ENCODE data around the gene GRM7. TPM values are rescaled to one million over a fixed set of nuclear protein-coding genes. Genes with fewer than 3 reads are reported as not detected.

GRM7 gene
- polyA plus RNA-seq, 3 donors = not detected

GRCh38 chr3:7249493-7250076, 388.7 kb downstream of the GRM7 start:
- intact Hi-C loops (cut with micrococcal nuclease) = no loop called here
- H3K4me3 Mint-ChIP-seq = no peak overlapping the region
- no peak for TF ChIP-seq CTCF (IDR thresholded peaks at IDR 0.05)
- H3K27ac Mint-ChIP-seq = no peak overlapping the region
- Histone ChIP-seq H3K4me1 (ENCODE audit: control insufficient read depth in 1 of 2, insufficient read depth in 2 of 2, low read length in 2 of 2) (no peaks in the 10 kb centered on the region), H3K9me3 (replicated peaks in 1 of 2; ENCODE audit: control insufficient read depth in 1 of 2, insufficient read depth in 1 of 2, low read length in 2 of 2) (peaks cover 0 to 3% of the 10 kb centered on the region in 2 donors), H3K36me3 (replicated peaks in 1 of 2; ENCODE audit: control insufficient read depth in 1 of 2, insufficient read depth in 2 of 2, low read length in 2 of 2) (no peaks in the 10 kb centered on the region), H3K4me3 (replicated peaks in 1 of 3; ENCODE audit: low read depth in 2 of 3, low read length in 3 of 3) (no peak overlapping the region), H3K27me3 (ENCODE audit: control insufficient read depth in 2 of 2, insufficient read depth in 2 of 2, low read length in 2 of 2) (no peaks in the 10 kb centered on the region), H3K27ac (ENCODE audit: low read depth in 1 of 2, low read length in 2 of 2) (no peak overlapping the region), H3K9ac (ENCODE audit: insufficient read depth, low read length, poor library complexity, severe bottlenecking) (no peak overlapping the region), H4K20me1 (ENCODE audit: insufficient read depth, low read length) (no peaks in the 10 kb centered on the region), H2AFZ (ENCODE audit: insufficient read depth, low read depth, low read length, poor library complexity, severe bottlenecking) (no peak overlapping the region), H3K79me2 (ENCODE audit: insufficient read depth, low read length) (no peaks in the 10 kb centered on the region), H3K4me2 (replicated peaks; ENCODE audit: extremely low read depth, low read length, poor library complexity, severe bottlenecking) (no peak overlapping the region)
- WGBS (ENCODE audit: insufficient coverage) = 89% methylated on average over 1 of the region's 5 CpGs
- no peak for DNase-seq
- H3K4me1 Mint-ChIP-seq = no peaks in the 10 kb centered on the region
- peaks cover 0 to 7% (median 3%) of the 10 kb centered on the region in 7 donors for H3K9me3 Mint-ChIP-seq
- H3K36me3 Mint-ChIP-seq = no peaks in the 10 kb centered on the region
- peaks cover 0 to 2% (median 2%) of the 10 kb centered on the region in 3 donors for H3K27me3 Mint-ChIP-seq (ENCODE audit: low read depth in 3 of 3)

GRCh38 chr3:7254251-7254650, 393.3 kb downstream of the GRM7 start:
- no peaks in the 10 kb centered on the region for H3K4me1 ChIP-seq (ENCODE audit: control insufficient read depth in 1 of 2, insufficient read depth in 2 of 2, low read length in 2 of 2)
- H3K27ac ChIP-seq (ENCODE audit: low read depth in 1 of 2, low read length in 2 of 2) = no peak overlapping the region
- no peak overlapping the region for H3K4me2 ChIP-seq (replicated peaks; ENCODE audit: extremely low read depth, low read length, poor library complexity, severe bottlenecking)
- no peaks in the 10 kb centered on the region for H3K36me3 ChIP-seq (replicated peaks in 1 of 2; ENCODE audit: control insufficient read depth in 1 of 2, insufficient read depth in 2 of 2, low read length in 2 of 2)
- no peaks in the 10 kb centered on the region for H3K79me2 ChIP-seq (ENCODE audit: insufficient read depth, low read length)
- no peak overlapping the region for H2AFZ ChIP-seq (ENCODE audit: insufficient read depth, low read depth, low read length, poor library complexity, severe bottlenecking)
- DNase-seq = no peak
- Mint-ChIP-seq H3K9me3 (peaks cover 0 to 6% (median 4%) of the 10 kb centered on the region in 7 donors), H3K4me1 (no peaks in the 10 kb centered on the region), H3K4me3 (no peak overlapping the region), H3K36me3 (no peaks in the 10 kb centered on the region), H3K27ac (no peak overlapping the region), H3K27me3 (ENCODE audit: low read depth in 3 of 3) (peaks cover 0 to 2% (median 0%) of the 10 kb centered on the region in 3 donors)
- H3K27me3 ChIP-seq (ENCODE audit: control insufficient read depth in 2 of 2, insufficient read depth in 2 of 2, low read length in 2 of 2) = no peaks in the 10 kb centered on the region
- peaks cover 0 to 3% of the 10 kb centered on the region in 2 donors for H3K9me3 ChIP-seq (replicated peaks in 1 of 2; ENCODE audit: control insufficient read depth in 1 of 2, insufficient read depth in 1 of 2, low read length in 2 of 2)
- no peak overlapping the region for H3K4me3 ChIP-seq (replicated peaks in 1 of 3; ENCODE audit: low read depth in 2 of 3, low read length in 3 of 3)
- no peak for TF ChIP-seq CTCF (IDR thresholded peaks at IDR 0.05)
- no CpG with 5 or more reads among the region's 2 CpGs for WGBS (ENCODE audit: insufficient coverage)
- intact Hi-C loops (cut with micrococcal nuclease) = no loop called here
- no peak overlapping the region for H3K9ac ChIP-seq (ENCODE audit: insufficient read depth, low read length, poor library complexity, severe bottlenecking)
- H4K20me1 ChIP-seq (ENCODE audit: insufficient read depth, low read length) = no peaks in the 10 kb centered on the region

All from CD14-positive monocyte (primary cell).